GM12873 (cell line): ENCODE results near the gene TIAM2.

Experiments
- TF ChIP-seq, protein P1 (sequence below): IDR thresholded peaks from 2 replicates; pipeline ENCODE4 v1.5.1; 2012; ENCODE audit warnings: low read depth, mild to moderate bottlenecking, moderate library complexity, low read length, control low read depth; ENCODE audit not compliant: insufficient read depth; ENCODE audit errors: missing control alignments

TIAM2 gene

DNA sequence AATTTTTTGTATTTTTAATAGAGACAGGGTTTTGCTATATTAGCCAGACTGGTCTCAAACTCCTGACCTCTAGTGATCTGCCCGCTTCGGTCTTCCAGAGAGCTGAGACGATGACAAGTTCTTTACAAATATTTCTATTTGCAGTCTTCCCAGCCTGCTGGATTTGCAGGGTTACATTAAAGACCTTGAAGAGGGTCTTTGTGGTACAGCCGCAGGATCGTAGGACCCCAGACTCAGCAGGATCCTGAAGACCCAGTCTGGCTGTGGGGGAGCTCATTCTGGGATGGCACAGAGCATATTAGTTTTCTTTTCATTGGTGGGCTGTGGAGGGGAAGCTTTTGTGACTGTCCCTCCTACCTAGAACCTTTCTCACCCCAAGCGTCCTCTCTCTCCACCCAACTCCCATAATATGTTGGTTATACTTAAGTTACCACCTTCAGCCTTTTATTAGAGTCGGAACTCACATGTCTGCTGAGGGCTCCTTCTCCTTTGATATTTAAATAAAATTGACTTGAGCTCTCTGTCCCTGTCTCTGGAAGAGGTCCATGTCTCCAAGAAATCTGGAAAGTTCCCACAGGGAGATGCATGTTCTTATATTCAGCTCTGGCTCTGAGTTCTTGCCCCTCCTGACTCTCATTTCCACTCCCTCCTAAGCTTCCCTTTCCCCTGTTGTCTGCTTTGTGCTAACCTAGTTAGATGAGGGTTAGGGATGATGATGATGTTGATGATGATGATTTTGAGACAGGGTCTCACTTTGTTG is 72.0 kb downstream of the TIAM2 start:
- TF ChIP-seq, protein P1, sequence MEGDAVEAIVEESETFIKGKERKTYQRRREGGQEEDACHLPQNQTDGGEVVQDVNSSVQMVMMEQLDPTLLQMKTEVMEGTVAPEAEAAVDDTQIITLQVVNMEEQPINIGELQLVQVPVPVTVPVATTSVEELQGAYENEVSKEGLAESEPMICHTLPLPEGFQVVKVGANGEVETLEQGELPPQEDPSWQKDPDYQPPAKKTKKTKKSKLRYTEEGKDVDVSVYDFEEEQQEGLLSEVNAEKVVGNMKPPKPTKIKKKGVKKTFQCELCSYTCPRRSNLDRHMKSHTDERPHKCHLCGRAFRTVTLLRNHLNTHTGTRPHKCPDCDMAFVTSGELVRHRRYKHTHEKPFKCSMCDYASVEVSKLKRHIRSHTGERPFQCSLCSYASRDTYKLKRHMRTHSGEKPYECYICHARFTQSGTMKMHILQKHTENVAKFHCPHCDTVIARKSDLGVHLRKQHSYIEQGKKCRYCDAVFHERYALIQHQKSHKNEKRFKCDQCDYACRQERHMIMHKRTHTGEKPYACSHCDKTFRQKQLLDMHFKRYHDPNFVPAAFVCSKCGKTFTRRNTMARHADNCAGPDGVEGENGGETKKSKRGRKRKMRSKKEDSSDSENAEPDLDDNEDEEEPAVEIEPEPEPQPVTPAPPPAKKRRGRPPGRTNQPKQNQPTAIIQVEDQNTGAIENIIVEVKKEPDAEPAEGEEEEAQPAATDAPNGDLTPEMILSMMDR: no peak

- TF ChIP-seq, protein P1: no peak
These were observed 73.0 kb downstream of the TIAM2 start for GRCh38 chr6:155067956-155068615.

GRCh38 chr6:155069543-155069942 is 74.4 kb downstream of the TIAM2 start:
- TF ChIP-seq, protein P1: no peak

- TF ChIP-seq, protein P1: no peak
These were observed 81.0 kb downstream of the TIAM2 start for GRCh38 chr6:155075930-155076695.

GRCh38 chr6:155077331-155077730 is 82.2 kb downstream of the TIAM2 start:
- TF ChIP-seq, protein P1: no peak

DNA sequence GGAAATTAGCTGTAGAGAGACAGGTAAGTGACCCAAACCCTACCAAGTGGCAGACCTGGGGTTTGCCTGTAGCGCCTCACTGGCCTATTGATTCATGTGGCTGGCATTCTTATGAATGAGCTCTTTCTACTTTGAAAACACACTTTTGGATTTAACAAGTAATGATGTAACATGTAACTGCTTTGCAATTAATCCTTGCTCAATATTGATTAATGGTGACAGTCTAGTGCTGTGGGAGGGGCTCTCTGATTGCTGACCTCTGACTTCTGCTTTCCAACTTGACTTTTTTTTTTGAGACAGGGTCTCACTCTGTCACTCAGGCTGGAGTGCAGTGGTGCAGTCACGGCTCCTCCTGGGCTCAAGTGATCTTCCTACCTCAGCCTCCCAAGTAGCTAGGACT is 82.7 kb downstream of the TIAM2 start:
- TF ChIP-seq, protein P1: no peak

DNA sequence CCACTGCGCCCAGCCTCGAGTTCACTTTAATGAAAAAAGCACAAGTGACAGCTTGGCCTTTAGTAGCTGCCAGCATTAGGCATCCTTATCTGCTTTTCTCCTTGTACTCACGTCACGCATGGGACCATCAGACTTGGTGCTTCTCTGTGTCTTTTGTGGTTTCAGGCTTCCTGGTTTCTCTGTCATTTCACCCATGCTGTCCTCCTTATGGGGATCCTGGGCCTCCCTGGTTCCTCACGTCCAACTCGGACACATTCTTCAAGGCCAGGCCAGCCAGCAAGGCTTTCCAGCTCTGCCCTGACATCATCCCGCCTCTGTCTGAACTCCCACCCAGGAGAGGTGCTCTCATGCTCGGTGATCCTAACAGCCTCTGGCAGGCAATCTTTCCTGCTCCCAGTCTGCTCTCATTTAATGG is 83.2 kb downstream of the TIAM2 start:
- TF ChIP-seq, protein P1: no peak
